ENCODE data around the gene PCK1.

DNA sequence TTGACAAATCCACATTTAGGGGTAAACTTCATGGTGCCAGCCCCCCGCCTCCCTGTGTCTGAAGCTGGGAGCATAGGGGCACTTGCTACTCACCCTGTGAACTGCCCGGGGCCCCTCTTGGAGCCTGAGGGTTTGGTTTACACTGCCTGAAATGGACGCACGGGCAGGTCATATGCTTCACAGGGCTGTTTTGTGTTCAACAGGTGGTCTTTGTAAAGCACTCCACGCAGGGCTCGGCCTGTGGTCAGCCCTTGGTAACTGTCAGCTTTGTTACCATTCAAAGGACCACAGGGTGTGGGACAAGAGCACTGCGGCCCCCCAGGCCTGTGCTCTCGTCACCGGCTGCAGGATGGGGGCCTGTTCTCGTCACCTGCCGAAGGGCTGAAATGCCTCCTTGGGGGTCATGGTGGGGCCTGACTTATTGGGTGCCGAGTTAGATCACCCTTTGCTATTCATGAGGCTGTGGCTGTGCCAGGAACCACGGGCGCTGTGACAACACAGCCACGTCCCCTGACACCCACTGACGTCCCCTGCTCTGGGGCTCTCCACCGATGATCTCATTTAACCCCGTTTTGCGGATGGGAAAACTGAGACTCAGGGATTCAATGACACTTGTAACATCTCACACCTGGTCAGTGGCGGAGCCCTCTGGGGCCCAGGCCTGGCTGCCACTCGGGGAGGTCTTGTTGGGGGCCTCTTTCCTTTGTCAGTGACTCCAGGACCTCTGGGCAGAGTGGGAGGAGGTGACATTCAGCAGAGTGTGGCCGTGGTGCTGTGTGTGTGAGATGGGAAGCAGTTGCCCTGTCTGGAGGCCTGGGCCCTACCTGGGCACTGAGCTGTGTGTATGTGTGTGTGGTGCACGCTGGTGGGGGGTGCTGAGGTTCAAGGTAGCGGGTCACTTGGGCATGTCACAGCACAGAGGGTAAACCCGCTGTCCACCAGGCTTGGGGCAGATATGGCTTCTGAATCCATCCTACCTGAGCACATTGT lies 34.4 kb downstream of the PCK1 start:
- TF ChIP-seq, protein P1, sequence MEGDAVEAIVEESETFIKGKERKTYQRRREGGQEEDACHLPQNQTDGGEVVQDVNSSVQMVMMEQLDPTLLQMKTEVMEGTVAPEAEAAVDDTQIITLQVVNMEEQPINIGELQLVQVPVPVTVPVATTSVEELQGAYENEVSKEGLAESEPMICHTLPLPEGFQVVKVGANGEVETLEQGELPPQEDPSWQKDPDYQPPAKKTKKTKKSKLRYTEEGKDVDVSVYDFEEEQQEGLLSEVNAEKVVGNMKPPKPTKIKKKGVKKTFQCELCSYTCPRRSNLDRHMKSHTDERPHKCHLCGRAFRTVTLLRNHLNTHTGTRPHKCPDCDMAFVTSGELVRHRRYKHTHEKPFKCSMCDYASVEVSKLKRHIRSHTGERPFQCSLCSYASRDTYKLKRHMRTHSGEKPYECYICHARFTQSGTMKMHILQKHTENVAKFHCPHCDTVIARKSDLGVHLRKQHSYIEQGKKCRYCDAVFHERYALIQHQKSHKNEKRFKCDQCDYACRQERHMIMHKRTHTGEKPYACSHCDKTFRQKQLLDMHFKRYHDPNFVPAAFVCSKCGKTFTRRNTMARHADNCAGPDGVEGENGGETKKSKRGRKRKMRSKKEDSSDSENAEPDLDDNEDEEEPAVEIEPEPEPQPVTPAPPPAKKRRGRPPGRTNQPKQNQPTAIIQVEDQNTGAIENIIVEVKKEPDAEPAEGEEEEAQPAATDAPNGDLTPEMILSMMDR (IDR thresholded peaks at IDR 0.05; ENCODE audit: control extremely low read depth in 1 of 3, insufficient read depth in 1 of 3, low read depth in 1 of 3, low read length in 3 of 3): no peak
- no peak for TF ChIP-seq EP300 (IDR thresholded peaks at IDR 0.05; ENCODE audit: borderline replicate concordance in 1 of 2, low read depth in 2 of 2, low read length in 2 of 2)
- no peak for TF ChIP-seq KDM5A (IDR thresholded peaks at IDR 0.05; ENCODE audit: low read length)
- no peak for TF ChIP-seq RXRA (IDR thresholded peaks at IDR 0.05; ENCODE audit: insufficient read depth, low read depth, low read length)
- no peak for TF ChIP-seq SIN3A (conservative IDR thresholded peaks at IDR 0.05 in 1 of 2, IDR thresholded peaks at IDR 0.05 in 1 of 2; ENCODE audit: low read depth in 1 of 2, low read length in 2 of 2)
- no peak for TF ChIP-seq SRF (IDR thresholded peaks at IDR 0.05; ENCODE audit: low read depth, low read length)
- TF ChIP-seq POLR2A (IDR thresholded peaks at IDR 0.05; ENCODE audit: control extremely low read depth in 1 of 2, low read depth in 2 of 2, low read length in 2 of 2): no peak
- no peak for TF ChIP-seq JUN (IDR thresholded peaks at IDR 0.05; ENCODE audit: low read depth, low read length)
- TF ChIP-seq FOSL1 (IDR thresholded peaks at IDR 0.05; ENCODE audit: insufficient read depth, low read depth, low read length): no peak
- no peak for TF ChIP-seq ZNF274 (IDR thresholded peaks at IDR 0.05; ENCODE audit: borderline replicate concordance, extremely low read depth, low read length)
- no peak for TF ChIP-seq JUND (IDR thresholded peaks at IDR 0.05; ENCODE audit: low read length)
- no peak for TF ChIP-seq EZH2 (IDR thresholded peaks at IDR 0.05; ENCODE audit: low read depth, low read length, severe bottlenecking)
- TF ChIP-seq CEBPB (IDR thresholded peaks at IDR 0.05; ENCODE audit: low read depth, low read length): no peak
- no peak for TF ChIP-seq EGR1 (IDR thresholded peaks at IDR 0.05; ENCODE audit: borderline replicate concordance, low read depth, low read length)

All from H1 (cell line).